Endothelial cell of coronary artery (primary cell): ENCODE measurements around the gene ETFB. TPM values are rescaled to one million over a fixed set of nuclear protein-coding genes. Genes with fewer than 3 reads are reported as not detected.

Experiments used
- total RNA-seq: library from RNA; depleted of rRNA; stranded (reverse); fragments of >200 nt; gene quantifications from 2 replicates; pipeline ENCODE4 v1.2.3, GENCODE V29; 2014

The ETFB gene
- total RNA-seq: 121 and 134 TPM in 2 replicates

GRCh38 chr19:51365965-51366388 lies at the start of gene ETFB:
Gene ETFB (minus strand): TSS chr19:51366388. CDS start chr19:51366326, 62 bp downstream.

DNA sequence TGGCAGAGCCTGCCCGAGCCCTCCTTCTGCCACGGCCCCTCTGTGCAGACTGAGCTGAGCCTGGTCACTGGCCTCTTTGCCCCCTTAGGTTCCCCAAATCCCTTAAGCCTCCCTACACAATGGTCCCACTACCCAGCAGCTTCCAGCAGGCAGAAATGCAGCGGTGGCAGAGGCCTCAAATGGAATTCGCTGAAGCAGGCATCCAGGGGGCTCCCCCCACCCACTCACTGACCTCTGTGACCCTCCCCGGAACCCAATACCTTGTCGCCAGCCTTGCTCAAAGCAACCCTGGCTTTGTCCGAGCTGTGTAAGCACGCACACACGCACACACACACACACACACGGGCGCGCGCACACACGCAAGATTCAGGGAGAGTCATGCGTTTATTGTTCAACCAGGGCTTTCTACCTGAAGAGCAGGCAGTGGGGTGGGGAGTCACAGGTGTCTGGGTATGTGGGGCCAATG lies 21.8 kb upstream of the ETFB start, which contains the start of gene LIM2:
TSS of gene LIM2 (minus strand) at position 51 of the 466 bp plus-strand sequence. CDS start 531 bp downstream, outside the sequence.

GRCh38 chr19:51372649-51373504 lies 6.7 kb upstream of the ETFB start, which contains the start of gene NKG7:
Gene NKG7 (minus strand): TSS chr19:51372654. CDS start chr19:51372535, 119 bp downstream.

GRCh38 chr19:51368366-51369282 lies 2.4 kb upstream of the ETFB start, which contains the start of gene CLDND2:
Gene CLDND2 (minus strand): TSS chr19:51369003. CDS start chr19:51368577, 426 bp downstream.

DNA sequence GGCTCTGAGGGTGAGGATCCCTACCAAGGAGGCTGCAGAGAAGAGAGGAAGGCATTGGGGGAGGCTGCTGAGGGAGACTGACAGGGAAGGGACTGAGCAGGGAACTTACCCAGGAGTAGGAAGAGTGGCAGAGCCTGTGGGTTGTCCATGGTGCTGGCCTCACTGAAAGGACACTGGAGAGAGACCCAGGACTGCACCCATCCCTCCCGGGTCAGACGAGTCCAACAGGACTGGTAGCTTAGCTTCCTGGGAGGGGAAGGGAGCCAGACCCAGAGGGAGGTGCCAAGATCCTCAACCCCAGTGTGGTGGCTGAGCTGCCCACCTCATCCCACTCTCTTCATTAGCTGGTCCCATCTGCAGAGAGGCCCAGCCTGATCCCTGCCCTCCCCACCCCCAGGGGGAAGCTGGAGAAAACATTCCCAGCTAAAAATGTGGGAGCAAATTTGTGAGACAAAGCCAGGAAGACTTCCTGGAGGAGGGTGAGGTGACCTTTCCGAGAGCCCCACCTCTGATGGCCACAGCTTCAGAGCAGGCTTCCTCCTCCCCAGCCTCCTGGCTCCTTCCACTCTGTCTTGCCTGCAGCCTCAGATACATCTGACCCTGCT lies 24.1 kb downstream of the ETFB start, which contains the start of gene VSIG10L:
TSS of gene VSIG10L (minus strand) at position 164 of the 605 bp plus-strand sequence. CDS start at position 149, 15 bp downstream.

GRCh38 chr19:51311351-51312257 lies 54.6 kb downstream of the ETFB start, which contains the start of gene IGLON5:
Gene IGLON5 (plus strand): TSS chr19:51311644. CDS start chr19:51311848, 204 bp downstream.

Other genes with a start within 250 kb of the ETFB start
- 0.09 TPM in 1 of 2 replicates, not detected in the other for gene SIGLEC9, start 241.5 kb downstream of the ETFB start, total RNA-seq
- gene SIGLEC7, start 224.1 kb downstream of the ETFB start, total RNA-seq: under 0.01 TPM in 1 of 2 replicates, not detected in the other
- not detected in 2 replicates for gene CD33, start 141.3 kb downstream of the ETFB start, total RNA-seq
- gene SIGLECL1, start 115.3 kb downstream of the ETFB start, total RNA-seq: not detected in 2 replicates
- gene IGLON5, start 54.7 kb downstream of the ETFB start, total RNA-seq: under 0.01 TPM in 1 of 2 replicates, not detected in the other
- gene VSIG10L, start 24.2 kb downstream of the ETFB start, total RNA-seq: 0.18 and 0.19 TPM in 2 replicates
- gene CLDND2, start 2.6 kb upstream of the ETFB start, total RNA-seq: 0.18 TPM in 1 of 2 replicates, not detected in the other
- not detected in 2 replicates for gene NKG7, start 6.3 kb upstream of the ETFB start, total RNA-seq
- not detected in 2 replicates for gene LIM2, start 21.6 kb upstream of the ETFB start, total RNA-seq
- gene C19orf84, start 24.2 kb upstream of the ETFB start, total RNA-seq: not detected in 2 replicates
- not detected in 2 replicates for gene SIGLEC10, start 51.3 kb upstream of the ETFB start, total RNA-seq
- not detected in 2 replicates for gene SIGLEC8, start 92.1 kb upstream of the ETFB start, total RNA-seq
- gene CEACAM18, start 112.2 kb upstream of the ETFB start, total RNA-seq: not detected in 2 replicates
- gene SIGLEC12, start 135.4 kb upstream of the ETFB start, total RNA-seq: not detected in 2 replicates
- not detected in 2 replicates for gene SIGLEC6, start 165.3 kb upstream of the ETFB start, total RNA-seq
- 4.2 and 8.6 TPM in 2 replicates for gene ZNF175, start 204.9 kb upstream of the ETFB start, total RNA-seq